Eye (tissue), 1 donor: Measurements from ENCODE around the gene GJA3.
A peak's percentile ranks its signal among the peaks of the same experiment; 100 is the strongest.

ENCODE experiments used
- DNase-seq: peaks from one replicate; pipeline ENCODE4 v3.0.0-alpha.2; 2015

GJA3 gene

GRCh38 chr13:20127562-20128458 is 33.0 kb downstream of the GJA3 start:
- peak; percentile 83 for DNase-seq

- DNase-seq: no peak
These were observed 33.6 kb downstream of the GJA3 start for GRCh38 chr13:20127262-20127561.

DNA sequence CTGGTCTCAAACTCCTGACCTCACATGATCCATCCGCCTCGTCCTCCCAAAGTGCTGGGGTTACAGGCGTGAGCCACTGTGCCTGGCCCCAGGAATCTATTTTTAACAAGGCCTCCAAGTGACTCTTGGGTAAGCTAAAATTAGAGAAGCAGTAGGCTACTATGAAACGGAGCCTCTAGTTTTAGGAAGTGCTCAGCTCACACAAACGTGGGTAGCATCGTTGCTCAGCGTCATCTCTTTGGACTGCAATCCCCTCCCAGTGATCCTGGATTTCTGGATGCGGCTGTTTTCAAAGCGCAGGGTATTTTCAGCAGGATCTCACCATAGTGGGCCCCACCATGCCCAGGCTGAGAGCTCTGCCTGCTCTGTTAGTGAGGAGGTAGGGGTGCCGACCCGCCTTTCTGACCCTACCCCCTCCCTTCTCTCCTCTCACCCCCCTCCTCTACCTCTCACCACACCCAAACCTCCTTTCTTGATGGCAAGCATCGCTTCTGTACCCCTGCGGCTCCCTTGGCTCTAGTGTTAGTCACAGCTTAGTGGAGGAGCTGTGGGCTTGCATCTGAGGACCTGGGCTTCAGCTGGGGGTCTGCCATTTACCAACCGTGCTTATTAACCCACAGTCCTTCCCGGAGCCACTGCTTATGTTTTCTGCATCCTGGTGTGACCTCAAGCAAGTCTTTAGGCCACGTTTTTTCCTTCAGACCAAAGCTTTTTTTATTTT is 34.2 kb downstream of the GJA3 start:
- DNase-seq: no peak

GRCh38 chr13:20125783-20126165 is 35.1 kb downstream of the GJA3 start:
- DNase-seq: no peak

GRCh38 chr13:20125129-20125782 is 35.6 kb downstream of the GJA3 start:
- no peak for DNase-seq

- no peak for DNase-seq
These were observed 36.5 kb downstream of the GJA3 start for GRCh38 chr13:20124303-20124702.

DNA sequence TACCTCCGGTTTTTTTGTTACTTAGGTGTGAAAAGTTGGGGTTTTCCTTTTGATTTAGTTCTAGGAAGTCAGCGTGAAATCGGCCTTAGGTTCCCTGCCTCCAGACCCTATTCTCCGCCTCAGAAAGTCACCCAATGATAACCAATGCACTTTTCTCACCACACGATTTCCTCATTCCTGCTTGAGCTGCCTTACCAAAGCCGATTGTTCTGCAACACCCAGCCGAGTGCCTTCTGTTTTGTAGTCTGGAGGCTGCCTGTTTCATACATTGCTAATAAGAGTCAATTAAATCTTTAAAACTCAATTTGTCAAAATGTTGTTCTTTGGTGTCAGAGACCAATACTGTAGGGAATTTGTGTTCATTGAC is 39.7 kb downstream of the GJA3 start:
- DNase-seq: no peak

DNA sequence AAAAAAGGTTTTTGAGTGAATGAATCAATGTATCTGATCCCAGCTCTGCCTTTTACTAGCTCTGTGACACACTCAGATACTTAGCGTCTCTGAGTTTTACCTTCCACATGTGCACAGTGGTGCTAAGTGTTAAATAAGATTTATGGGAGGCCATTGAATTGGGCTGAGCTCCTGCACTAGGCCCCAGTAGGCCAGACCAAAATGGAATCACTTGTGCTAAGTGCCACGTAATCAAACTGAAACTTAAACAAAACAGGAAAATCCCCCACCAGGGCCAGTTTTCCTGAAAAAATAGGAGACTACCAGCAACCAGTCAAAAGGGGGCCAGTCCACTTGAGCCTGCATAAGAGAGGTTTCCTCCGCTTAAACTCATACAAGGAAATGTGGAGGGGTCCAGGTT is 40.9 kb downstream of the GJA3 start:
- no peak for DNase-seq

GRCh38 chr13:20118268-20119140 is 42.3 kb downstream of the GJA3 start:
- DNase-seq: peak; percentile 78

GRCh38 chr13:20116213-20116612 is 44.6 kb downstream of the GJA3 start:
- no peak for DNase-seq

- no peak for DNase-seq
These were observed 46.7 kb downstream of the GJA3 start for GRCh38 chr13:20114066-20114610.

DNA sequence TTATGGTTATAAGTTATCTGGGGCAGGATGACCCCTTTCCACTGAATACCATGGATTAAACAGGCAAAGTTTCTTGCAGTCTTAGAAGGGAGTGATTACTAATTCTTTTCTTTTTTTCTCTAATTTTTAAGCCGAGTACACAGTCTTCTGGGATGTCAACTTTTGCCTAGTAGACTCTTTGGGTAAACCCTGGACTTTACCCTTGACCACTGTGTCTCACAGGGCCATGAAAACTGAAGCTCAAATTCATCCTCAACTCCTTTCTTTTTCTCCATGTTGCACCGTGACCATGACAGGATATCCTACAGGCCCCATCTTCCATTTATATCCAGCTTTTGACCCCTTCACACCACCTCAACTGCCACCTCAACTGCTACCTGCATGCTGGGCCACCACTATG is 51.8 kb downstream of the GJA3 start:
- DNase-seq: no peak

DNA sequence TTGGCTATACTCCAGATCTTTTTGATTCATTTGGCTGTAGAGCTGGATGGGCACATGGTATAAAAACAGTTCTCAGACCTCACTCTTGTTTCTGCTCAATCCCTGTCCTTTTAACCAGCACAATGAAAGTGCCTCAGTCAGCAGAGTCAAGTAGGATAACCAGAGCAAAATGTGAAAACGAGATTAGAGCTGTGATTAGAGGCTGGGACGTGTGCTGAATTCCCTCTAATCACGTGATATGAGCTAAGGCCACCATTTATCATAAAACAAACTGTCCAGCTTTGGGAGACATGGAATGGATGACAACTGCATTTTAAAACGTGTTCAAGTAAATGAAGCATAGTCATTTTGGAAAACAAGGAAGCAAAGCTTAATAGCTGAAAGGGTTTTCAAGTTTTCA is 54.1 kb downstream of the GJA3 start:
- no peak for DNase-seq

GRCh38 chr13:20105161-20105689 is 55.6 kb downstream of the GJA3 start:
- no peak for DNase-seq

GRCh38 chr13:20102525-20103180 is 58.2 kb downstream of the GJA3 start:
- DNase-seq: no peak

GRCh38 chr13:20101467-20102316 is 59.2 kb downstream of the GJA3 start:
- no peak for DNase-seq

DNA sequence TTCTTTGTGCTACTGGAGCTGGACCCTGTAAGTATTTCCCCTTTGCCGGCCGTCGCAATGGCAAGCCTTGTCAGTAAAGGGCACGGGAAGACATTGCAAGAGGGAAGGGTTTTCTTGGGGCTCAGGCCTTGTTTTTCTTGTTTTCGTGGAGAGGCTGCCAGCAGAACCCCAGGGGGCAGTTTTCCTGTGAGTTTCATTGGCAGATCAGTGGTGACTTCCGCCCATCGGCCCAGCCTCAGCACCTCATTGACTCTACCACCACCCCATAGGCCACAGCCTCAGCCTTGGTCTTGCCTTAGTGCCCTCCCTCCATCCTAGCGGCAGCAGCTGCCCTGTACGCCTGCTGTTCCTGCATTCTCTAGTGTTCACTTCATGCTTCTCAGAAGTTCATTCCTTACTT is 61.5 kb downstream of the GJA3 start:
- no peak for DNase-seq

DNA sequence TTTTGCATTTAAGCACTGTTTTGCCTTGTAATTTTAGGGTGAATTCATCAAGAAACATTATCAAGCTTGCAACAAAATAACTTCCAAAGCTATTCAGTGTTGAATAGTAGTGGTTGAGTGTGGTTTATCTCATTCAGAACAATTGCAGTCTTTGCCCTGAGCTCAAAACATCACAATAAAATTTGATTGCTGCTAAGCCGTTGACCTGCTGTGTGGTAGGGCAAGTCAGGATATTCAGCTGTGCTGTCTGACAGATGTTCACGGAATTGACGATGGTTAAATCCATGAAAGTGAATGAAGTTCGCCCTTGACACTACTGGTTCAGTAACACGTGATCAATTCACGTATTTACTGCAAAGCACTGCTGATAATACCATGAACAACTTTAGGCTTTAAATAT is 66.9 kb downstream of the GJA3 start:
- DNase-seq: no peak

- no peak for DNase-seq
These were observed 70.5 kb downstream of the GJA3 start for GRCh38 chr13:20090349-20090748.
